Erythroblast (primary cell): ENCODE measurements around the gene CRAT.

ENCODE experiments used
- GATA1 ChIP-seq: IDR thresholded peaks from 2 replicates; pipeline ENCODE4 v1.6.1; 2011; ENCODE audit warnings: low read depth, mild to moderate bottlenecking, control low read depth, low read length, moderate library complexity
- POLR2A ChIP-seq: IDR thresholded peaks from 2 replicates; pipeline ENCODE4 v1.6.1; 2011; ENCODE audit warnings: mild to moderate bottlenecking, low read length

DNA sequence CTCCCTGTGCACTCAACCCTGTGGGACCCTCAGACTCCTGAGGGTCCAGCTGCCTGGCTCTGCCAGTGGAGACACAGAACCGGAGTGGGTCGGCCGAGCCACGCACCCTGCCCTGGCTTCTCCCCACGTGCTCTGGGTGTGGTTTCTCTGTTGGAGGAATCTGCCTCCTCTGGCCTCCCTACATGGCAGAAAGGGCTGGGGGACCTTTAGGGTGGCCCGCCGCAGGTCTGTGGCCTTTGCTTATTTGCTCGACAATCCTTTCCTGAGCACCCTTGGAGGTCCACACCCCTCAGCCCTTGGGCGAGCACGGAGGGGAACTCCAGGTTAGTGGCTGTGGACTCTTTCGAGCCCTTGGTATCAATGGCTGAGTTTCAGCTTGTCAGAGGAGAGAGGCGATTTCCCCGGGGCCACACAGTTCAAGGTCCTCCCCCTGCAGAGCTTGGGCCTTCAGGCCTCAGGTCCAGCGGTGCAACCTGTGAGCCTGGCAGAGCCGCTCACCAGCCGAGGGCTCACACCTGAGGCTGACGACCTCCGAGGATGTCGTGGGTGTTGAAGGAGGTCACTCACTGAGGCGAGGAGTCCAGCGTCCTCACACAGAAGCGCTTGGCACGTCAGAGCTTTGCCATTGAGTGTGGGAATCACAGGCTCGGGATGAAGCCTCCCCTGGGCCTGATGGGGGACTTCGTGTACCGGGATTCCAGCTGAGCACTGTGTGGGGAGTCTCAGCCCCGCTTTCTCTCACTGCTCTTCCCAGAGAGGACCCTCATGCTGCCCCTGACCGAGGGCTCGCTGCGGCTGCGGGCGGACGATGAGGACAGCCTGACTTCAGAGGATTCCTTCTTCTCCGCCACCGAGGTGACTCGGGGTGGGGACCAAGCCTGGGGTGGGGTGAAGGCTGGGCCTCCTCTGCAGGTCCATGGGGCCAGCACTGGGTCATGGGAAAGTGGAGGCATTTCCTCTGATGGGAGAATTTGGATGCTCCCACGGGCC is 50.5 kb downstream of the CRAT start:
- no peak for TF ChIP-seq POLR2A
- no peak for TF ChIP-seq GATA1
